Naive B cell (primary cell): ENCODE results near the gene SRRM2. TPM values are rescaled to one million over a fixed set of nuclear protein-coding genes. Genes with fewer than 3 reads are reported as not detected.
"Not testable (repeated sequence)": the region's sequence is repeated elsewhere in the genome, so short reads cannot be mapped to it uniquely, and the experiment has no call there.

Experiments
- ATAC-seq, 2 donors: fragments of 150-1000 bp; cut with Tn5 transposase; 2 replicates each; pipeline ENCODE4 v1.10.0; 2021; ENCODE audit warnings: low read depth in 2 of 2, mild to moderate bottlenecking in 2 of 2, moderate library complexity in 2 of 2
- DNase-seq: peaks from one replicate; pipeline ENCODE4 v3.0.0; 2022
- H3K27ac Mint-ChIP-seq, 6 donors: one replicate each; pipeline ENCODE4 v1.8.0; 2020 to 2022; ENCODE audit warnings: mild to moderate bottlenecking in 6 of 6, mixed read lengths in 6 of 6, moderate library complexity in 5 of 6, inconsistent platforms in 2 of 6
- H3K27me3 Mint-ChIP-seq, 3 donors: one replicate each; pipeline ENCODE4 v1.8.0; 2021 to 2022; ENCODE audit warnings: mixed read lengths in 3 of 3, mild to moderate bottlenecking in 1 of 3
- H3K36me3 Mint-ChIP-seq, 2 donors: one replicate each; pipeline ENCODE4 v1.8.0; 2020 to 2022; ENCODE audit warnings: mixed read lengths in 2 of 2, inconsistent platforms in 1 of 2, mild to moderate bottlenecking in 1 of 2
- H3K4me1 Mint-ChIP-seq, 3 donors: one replicate each; pipeline ENCODE4 v1.8.0; 2020 to 2022; ENCODE audit warnings: mixed read lengths in 3 of 3, inconsistent platforms in 1 of 3, mild to moderate bottlenecking in 1 of 3, moderate library complexity in 1 of 3
- H3K4me3 Mint-ChIP-seq, 8 donors: one replicate each; pipeline ENCODE4 v1.8.0; 2020 to 2022; ENCODE audit warnings: mild to moderate bottlenecking in 8 of 8, mixed read lengths in 8 of 8, moderate library complexity in 8 of 8, inconsistent platforms in 2 of 8
- H3K9me3 Mint-ChIP-seq, 7 donors: one replicate each; pipeline ENCODE4 v1.8.0; 2020 to 2022; ENCODE audit warnings: mixed read lengths in 7 of 7, mild to moderate bottlenecking in 5 of 7, inconsistent platforms in 2 of 7, moderate library complexity in 1 of 7
- polyA plus RNA-seq, 6 donors: library from polyadenylated mRNA; unstranded; fragments of 300-500 nt; fragmentation: Illumina TruSeq; gene quantifications; one replicate each; pipeline ENCODE4 v1.2.3, GENCODE V29; 2021; ENCODE audit warnings: low read depth in 6 of 6

Gene SRRM2
- polyA plus RNA-seq, 6 donors from 2014 or later, result 25.0 to 147 (median 45.1) TPM

DNA sequence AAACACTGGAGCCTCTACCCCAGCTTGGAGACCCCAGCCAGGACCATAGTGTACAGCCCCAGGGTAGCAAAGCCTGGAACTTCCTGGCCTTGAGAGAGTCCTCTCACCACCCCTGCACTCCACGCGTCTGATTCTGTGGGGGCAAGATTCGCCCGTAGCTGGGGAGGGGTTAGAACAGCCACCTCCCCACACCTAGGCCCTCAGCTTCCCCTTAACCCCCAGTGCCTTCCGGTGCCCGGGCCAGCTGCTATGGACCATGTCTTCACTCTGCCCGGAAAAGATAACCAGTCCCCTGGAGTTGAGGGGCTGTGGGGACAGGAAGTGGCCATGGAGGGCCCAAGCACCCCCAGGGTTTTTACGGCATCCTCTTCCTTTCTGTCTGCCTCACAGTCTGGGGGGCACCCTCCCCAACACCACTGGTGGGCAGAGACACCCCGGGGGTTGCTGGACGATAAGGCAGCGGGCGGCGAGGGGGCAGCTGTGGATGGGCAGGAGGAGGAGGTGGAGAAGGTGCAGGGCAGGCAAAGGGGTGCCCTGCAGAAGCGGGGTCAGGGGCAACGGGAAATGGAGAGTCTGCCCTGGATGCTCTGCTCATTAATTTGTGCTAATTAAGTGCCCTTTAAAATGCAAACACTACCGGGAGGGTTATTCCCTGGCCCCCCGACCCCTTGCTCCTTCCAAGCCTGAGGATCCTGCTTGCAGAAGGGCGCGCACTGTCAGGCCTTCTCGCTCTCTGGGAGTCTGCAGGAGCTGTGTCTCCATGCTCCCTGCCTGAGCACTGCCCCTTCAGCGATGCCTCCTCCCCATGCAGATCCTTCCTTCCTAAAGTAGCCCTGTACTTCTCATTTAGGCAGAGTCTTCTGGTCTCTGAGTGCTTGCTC is 34.8 kb upstream of the SRRM2 start:
- no peak for DNase-seq
- no peaks in the 10 kb centered on the region for H3K36me3 Mint-ChIP-seq
- no peaks in the 10 kb centered on the region for H3K9me3 Mint-ChIP-seq
- peak overlapping the region in 2 of 8 donors; percentile 12 to 41 for H3K4me3 Mint-ChIP-seq
- peaks cover 7 to 15% (median 14%) of the 10 kb centered on the region in 3 donors for H3K4me1 Mint-ChIP-seq
- H3K27ac Mint-ChIP-seq, result no peak overlapping the region
- ATAC-seq, result no peak
- peaks cover 0 to 13% (median 7%) of the 10 kb centered on the region in 3 donors for H3K27me3 Mint-ChIP-seq

DNA sequence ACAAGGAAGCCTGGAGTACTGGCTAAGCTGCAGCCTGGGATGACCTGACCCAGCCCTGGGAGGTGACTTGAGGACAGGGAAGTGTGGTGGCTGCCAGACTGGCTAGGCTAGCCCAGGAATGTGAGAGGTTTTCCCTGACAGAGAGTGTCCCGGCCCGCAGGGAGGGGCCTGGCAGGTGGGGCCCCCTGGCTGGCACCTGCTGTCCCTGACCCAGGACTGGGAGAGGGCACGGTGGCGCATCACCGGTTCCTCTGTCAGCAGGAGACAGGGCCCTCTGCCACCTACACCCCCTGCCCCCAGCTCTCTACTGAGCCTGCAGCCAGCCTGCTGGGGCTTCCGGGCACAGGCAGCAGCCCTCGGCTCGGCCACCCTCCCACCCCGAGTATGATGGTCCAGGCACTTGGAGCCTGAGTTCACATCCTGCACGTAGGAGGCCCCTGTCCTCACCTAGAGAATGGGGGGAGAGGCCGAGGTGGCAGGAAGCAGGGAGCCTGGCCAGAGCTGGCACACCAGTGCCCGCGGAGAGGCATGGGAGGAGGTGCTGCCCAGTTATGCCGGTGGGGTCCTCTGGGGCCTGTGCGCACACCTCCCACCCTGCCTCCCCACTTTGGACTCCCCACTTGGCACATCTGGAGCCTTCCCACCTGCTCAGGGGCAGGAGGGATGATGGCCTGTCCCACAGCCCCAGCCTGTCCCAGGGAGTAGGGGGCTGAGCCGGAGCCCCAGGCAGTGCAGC is 32.9 kb upstream of the SRRM2 start:
- DNase-seq (no peak), ATAC-seq (no peak)
- Mint-ChIP-seq H3K27ac (no peak overlapping the region), H3K36me3 (no peaks in the 10 kb centered on the region), H3K4me3 (peak overlapping the region in 5 of 8 donors; percentile 40 to 83 (median 56)), H3K27me3 (peaks cover 4 to 12% (median 11%) of the 10 kb centered on the region in 3 donors), H3K4me1 (peaks cover 7 to 15% (median 11%) of the 10 kb centered on the region in 3 donors), H3K9me3 (no peaks in the 10 kb centered on the region)

DNA sequence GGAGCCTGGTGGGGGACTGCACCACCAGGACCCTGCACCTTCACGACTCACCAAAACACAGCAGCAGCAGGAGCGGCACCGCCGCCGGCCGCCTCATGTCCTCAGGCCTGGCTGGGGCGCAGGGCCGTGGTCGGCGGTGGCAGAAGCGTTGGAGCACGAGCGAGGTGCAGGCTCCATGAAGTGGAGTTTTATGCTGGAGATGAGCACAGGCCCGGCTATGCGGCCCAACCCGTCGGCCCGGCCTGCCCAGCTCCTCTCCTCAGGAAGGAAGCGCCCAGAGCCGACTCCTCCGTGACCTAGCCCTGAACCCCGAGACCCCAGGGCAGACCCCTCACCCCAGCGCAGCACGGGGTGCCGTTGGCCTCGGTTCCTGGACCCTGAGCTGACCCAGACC is 32.4 kb upstream of the SRRM2 start, which contains the start of gene PRSS27:
TSS of gene PRSS27 (minus strand) at position 161 of the 394 bp plus-strand sequence. CDS start at position 97, 64 bp downstream.
- no peaks in the 10 kb centered on the region for H3K36me3 Mint-ChIP-seq
- ATAC-seq (no peak), DNase-seq (no peak)
- H3K27me3 Mint-ChIP-seq, result peaks cover 6 to 12% (median 10%) of the 10 kb centered on the region in 3 donors
- H3K4me1 Mint-ChIP-seq, result peaks cover 3 to 10% (median 8%) of the 10 kb centered on the region in 3 donors
- H3K9me3 Mint-ChIP-seq, result no peaks in the 10 kb centered on the region
- peak within 1 kb of the TSS; percentile 75 to 93 (median 83) for H3K27ac Mint-ChIP-seq
- peak within 1 kb of the TSS; percentile 24 to 86 (median 73) for H3K4me3 Mint-ChIP-seq

DNA sequence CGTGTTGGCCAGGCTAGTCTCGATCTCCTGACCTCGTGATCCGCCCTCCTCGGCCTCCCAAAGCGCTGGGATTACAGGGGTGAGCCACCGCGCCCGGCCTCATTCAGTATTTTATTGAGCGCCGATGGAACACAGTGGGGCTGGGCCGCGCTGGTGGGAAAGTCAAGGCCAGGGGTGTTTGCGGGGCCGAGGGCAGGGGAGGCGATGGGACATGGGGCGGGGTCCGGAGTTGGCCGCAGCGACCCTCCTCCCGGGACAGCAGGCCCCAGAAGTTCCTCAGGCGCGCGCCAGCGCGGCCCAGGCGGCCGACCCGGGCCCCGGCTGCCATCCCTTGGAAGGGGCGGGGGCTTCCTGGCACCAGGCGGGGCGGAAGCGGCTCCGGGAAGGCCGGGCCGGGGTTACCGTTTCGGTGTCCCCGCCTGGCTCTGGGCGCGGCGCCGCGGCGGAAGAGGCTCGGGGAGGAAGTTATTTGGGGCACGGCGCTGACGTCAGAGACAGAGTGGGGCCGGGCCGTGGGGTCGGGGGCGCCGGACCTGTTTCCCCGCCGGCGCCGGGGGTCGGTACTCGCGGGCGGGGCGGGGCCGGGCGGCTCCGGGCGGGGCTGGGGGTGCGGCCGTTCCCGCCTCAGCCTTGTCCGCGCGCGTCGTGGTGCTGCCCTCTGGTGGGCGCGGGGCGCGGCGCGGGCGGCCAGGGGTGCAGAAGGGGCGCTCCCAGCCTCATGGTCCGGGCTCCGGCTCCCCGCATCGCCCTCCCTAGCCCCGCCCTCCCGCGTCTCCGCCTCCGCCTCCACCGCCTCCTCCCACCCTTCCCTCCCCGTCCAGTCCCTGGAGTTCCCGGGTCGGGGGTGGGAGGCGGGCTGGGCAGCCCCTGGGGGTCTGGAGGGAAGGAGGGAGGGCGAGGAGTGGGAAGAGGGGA is 31.5 kb upstream of the SRRM2 start:
- no peaks in the 10 kb centered on the region for H3K9me3 Mint-ChIP-seq
- peak overlapping the region; percentile 58 to 86 (median 77) for H3K4me3 Mint-ChIP-seq
- ATAC-seq (peak; percentile 88 to 89), DNase-seq (peak; percentile 83)
- H3K27ac Mint-ChIP-seq, result peak overlapping the region; percentile 75 to 93 (median 83)
- H3K4me1 Mint-ChIP-seq, result peaks cover 0 to 5% (median 1%) of the 10 kb centered on the region in 3 donors
- peaks cover 10 to 18% (median 17%) of the 10 kb centered on the region in 3 donors for H3K27me3 Mint-ChIP-seq
- no peaks in the 10 kb centered on the region for H3K36me3 Mint-ChIP-seq

DNA sequence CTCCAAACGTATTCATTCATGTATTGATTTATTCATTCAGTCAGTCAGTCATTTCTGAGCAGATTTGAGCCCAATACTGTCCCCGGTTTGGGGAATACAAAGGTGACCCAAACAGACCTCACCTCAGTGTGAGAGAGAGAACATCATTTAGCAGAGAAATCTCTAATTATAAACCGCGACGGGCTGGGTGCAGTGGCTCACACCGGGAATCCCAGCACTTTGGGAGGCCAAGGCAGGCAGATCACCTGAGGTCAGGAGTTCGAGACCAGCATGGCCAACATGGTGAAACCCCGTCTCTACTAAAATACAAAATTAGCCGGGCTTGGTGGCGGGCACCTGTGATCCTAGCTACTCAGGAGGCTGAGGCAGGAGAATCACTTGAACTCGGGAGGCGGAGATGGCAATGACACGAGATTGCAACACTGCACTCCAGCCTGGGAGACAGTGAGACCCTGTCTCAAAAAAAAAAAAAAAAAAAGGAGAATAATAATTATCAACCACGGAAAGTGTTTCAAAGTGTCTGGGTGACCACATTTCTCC is 30.7 kb upstream of the SRRM2 start:
- peak overlapping the region; percentile 52 to 82 (median 64) for H3K4me3 Mint-ChIP-seq
- H3K4me1 Mint-ChIP-seq, ATAC-seq, DNase-seq, H3K9me3 Mint-ChIP-seq, H3K36me3 Mint-ChIP-seq: not testable (repeated sequence)
- peaks cover 10 to 18% (median 17%) of the 10 kb centered on the region in 3 donors for H3K27me3 Mint-ChIP-seq
- peak overlapping the region in 3 of 6 donors; percentile 26 to 70 (median 54) for H3K27ac Mint-ChIP-seq

DNA sequence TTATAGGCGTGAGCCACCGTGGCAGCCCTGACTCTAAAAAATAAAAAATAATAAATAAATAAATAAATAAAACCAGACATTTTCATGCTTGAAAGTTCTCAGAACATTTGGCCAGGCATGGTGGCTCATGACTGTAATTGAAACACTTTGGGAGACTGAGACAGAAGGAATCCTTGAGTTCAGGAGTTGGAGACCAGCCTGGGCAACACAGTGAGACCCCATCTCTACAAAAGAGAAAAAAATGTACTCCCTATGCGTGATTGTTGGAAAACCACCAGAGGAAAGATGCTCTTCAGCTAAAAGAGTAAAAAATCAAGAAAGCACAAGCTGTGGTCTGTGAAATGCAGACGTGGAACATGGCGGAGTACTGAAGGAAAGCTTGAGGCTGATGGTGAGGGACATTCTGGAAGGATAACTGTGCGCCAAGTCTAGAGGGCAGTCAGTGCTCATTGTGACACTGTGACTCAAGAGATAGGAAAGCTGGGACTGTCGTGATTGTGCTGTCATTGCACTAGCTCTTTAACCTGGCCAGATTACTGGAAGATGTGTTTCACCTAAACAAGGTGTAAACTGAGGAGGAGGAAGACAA is 28.3 kb upstream of the SRRM2 start:
- Mint-ChIP-seq H3K9me3 (no peaks in the 10 kb centered on the region), H3K36me3 (no peaks in the 10 kb centered on the region), H3K27ac (peak overlapping the region in 1 of 6 donors; percentile 44), H3K4me1 (peaks cover 0 to 4% (median 0%) of the 10 kb centered on the region in 3 donors), H3K27me3 (peaks cover 10 to 18% (median 17%) of the 10 kb centered on the region in 3 donors), H3K4me3 (peak overlapping the region in 1 of 8 donors; percentile 3)
- no peak for ATAC-seq
- DNase-seq, result no peak

DNA sequence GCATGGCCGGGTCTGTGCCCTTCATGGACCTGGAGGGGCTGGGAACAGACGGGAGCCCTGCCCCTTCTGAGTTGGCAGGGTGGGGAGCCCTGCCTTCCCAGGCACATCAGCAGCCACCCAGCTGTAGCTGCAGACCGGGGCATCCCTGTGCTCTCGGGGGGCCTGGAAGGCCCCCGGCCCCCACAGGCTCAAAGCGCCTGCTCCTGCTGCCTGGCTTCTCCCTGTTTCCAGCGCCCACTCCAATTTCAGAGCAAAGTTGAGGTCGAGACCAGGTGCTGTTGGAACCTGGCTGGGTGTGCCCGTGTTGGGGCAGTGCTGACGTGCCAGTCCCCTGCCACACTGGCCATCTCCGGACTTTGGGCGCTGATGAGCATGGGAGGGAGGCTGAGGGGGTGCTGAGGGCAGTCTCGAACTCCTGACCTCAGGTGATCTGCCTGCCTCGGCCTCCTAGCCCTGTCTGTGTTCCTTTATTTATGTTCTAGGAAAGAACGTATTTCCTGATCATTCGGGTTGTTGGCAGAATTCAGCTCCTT is 27.6 kb upstream of the SRRM2 start:
- H3K4me1 Mint-ChIP-seq, result peaks cover 0 to 4% (median 0%) of the 10 kb centered on the region in 3 donors

DNA sequence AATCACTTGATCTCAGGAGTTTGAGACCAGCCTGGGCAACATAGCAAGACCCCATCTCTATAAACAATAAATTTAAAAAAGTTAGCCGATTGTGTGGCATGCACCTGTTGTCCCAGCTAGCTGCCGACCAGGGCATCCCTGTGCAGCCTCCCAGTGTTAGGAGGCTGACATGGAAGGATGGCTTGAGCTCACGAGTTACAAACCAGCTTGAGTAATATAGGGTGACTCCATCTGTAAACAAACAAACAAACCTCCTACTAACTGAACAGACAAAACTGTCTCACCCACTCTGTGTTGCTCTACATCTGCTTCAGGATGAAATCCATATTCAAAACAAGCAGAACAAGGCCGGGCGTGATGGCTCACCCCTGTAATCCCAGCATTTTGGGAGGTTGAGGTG is 25.5 kb upstream of the SRRM2 start:
- Mint-ChIP-seq H3K27me3 (peaks cover 10 to 18% (median 17%) of the 10 kb centered on the region in 3 donors), H3K9me3 (no peaks in the 10 kb centered on the region), H3K36me3 (no peaks in the 10 kb centered on the region), H3K27ac (no peak overlapping the region), H3K4me3 (no peak overlapping the region), H3K4me1 (peaks cover 0 to 3% (median 0%) of the 10 kb centered on the region in 3 donors)
- DNase-seq (no peak), ATAC-seq (no peak)

More for the DNA sequence above, 27.6 kb upstream of the SRRM2 start:
- Mint-ChIP-seq H3K4me3 (peak overlapping the region in 2 of 8 donors; percentile 35 to 83), H3K27ac (no peak overlapping the region), H3K36me3 (no peaks in the 10 kb centered on the region), H3K27me3 (peaks cover 10 to 18% (median 17%) of the 10 kb centered on the region in 3 donors), H3K9me3 (no peaks in the 10 kb centered on the region)
- ATAC-seq (no peak), DNase-seq (no peak)

DNA sequence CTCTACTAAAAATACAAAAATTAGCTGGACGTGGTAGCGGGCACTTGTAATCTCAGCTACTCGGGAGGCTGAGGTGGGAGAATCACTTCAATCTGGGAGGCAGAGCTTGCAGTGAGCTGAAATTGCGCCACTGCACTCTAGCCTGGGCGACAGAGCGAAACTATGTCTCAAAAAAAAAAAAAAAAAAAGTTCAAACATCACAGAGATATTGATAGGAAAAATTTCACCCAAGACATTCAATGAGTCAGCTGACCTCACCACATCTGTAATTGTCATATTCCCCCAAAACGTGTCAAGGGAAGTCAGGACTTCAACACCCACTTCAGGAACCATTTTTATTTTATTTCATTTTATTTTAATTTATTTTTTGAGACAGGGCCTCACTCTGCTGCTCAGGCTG is 24.4 kb upstream of the SRRM2 start:
- no peaks in the 10 kb centered on the region for H3K4me1 Mint-ChIP-seq
- H3K9me3 Mint-ChIP-seq, result no peaks in the 10 kb centered on the region
- DNase-seq (no peak), ATAC-seq (no peak)
- no peaks in the 10 kb centered on the region for H3K36me3 Mint-ChIP-seq
- peak overlapping the region in 1 of 6 donors; percentile 59 for H3K27ac Mint-ChIP-seq
- peaks cover 10 to 18% (median 17%) of the 10 kb centered on the region in 3 donors for H3K27me3 Mint-ChIP-seq
- H3K4me3 Mint-ChIP-seq, result no peak overlapping the region

DNA sequence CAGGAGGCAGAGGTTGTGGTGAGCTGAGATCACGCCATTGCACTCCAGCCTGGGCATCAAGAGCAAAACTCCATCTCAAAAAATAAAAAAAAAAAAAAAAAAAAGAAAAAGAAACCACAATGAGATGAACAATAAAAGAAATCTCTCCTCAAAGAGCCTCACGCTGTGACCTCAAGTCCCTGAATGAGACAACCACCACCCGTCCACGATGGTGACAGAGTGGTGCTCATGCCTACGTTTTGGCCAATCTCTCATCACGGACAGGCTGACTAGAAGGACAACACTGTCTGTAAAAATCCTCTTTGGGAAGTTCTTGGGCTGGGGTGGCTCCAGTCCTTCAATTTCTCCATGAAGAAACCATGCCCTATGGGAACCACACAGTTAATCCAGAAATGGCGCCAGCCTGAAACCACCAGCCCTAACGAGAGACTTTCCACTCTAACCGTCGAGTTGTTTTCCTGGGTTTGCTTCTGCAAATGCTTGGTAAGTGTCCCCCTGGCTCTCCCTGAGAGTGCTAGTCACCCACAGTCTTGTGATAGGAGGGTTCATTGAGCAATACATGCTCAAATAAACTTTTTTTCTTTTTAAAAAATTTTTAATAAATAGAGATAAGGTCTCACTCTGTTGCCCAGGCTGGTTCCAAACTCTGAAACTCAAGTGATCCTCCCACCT is 17.5 kb upstream of the SRRM2 start:
- no peaks in the 10 kb centered on the region for H3K4me1 Mint-ChIP-seq

DNA sequence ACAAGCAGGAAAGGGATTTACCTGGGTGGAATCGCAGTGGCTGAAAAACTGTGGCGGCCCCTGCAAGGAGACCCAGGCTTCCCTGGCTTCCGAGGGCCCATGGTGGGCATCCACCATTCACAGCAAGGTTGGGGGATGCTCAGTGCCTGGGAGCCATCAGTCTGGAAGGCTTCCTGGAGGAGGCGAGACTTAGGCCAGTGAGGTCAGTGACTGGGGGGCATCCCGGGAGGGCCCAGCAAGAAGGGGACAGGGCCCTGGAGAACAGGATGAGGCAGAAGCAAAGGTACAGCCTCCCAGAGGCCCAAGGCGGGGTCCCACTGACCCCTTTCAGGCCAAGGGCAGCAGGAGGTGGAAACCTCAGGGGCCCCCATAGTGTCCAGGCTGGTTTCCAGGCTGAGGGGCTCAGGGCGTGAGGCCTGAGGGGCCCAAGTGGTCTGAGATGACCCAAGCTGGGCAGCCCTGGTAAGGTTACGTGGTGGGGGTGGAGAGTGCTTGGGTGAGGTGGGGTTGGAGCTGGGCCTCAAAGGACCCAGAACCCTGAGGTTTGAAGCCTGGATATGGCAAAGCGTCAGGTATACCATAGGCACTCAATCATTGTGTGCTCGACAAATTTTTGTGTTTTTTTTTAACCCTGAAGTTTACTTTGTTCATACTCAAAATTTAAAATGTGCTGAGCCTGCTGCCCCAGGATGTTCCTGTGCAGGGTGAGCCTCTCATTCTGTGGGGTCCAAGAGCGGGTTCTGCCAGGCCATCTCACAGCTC is 15.8 kb upstream of the SRRM2 start:
- no peaks in the 10 kb centered on the region for H3K4me1 Mint-ChIP-seq
- peaks cover 0 to 6% (median 0%) of the 10 kb centered on the region in 3 donors for H3K27me3 Mint-ChIP-seq
- no peak overlapping the region for H3K27ac Mint-ChIP-seq
- DNase-seq, result no peak
- no peaks in the 10 kb centered on the region for H3K9me3 Mint-ChIP-seq
- H3K4me3 Mint-ChIP-seq, result no peak overlapping the region
- ATAC-seq, result no peak
- H3K36me3 Mint-ChIP-seq, result no peaks in the 10 kb centered on the region

More for the DNA sequence above, 17.5 kb upstream of the SRRM2 start:
- Mint-ChIP-seq H3K36me3 (no peaks in the 10 kb centered on the region), H3K27me3 (no peaks in the 10 kb centered on the region), H3K27ac (no peak overlapping the region), H3K9me3 (no peaks in the 10 kb centered on the region), H3K4me3 (no peak overlapping the region)
- DNase-seq (no peak), ATAC-seq (no peak)
